ENCODE measurements around the gene DCAF7. TPM values are rescaled to one million over a fixed set of nuclear protein-coding genes. Genes with fewer than 3 reads are reported as not detected.

The DCAF7 gene
- total and polyA plus RNA-seq, 11 donors = 9.9 to 61.8 (median 41.2) TPM

GRCh38 chr17:63563339-63563738 lies 13.1 kb downstream of the DCAF7 start:
- Histone ChIP-seq H3K36me3 (no peaks in the 10 kb centered on the region), H3K4me3 (no peak overlapping the region), H3K9me3 (no peaks in the 10 kb centered on the region), H3K27ac (no peak overlapping the region), H3K4me1 (peaks cover 0 to 19% (median 1%) of the 10 kb centered on the region in 12 donors), H3K27me3 (no peaks in the 10 kb centered on the region)
- ATAC-seq = no peak
- TF ChIP-seq CTCF (IDR thresholded peaks at IDR 0.05) (no peak), POLR2A (IDR thresholded peaks at IDR 0.05) (no peak)
- no peak for DNase-seq
- 98 to 100% (median 99%) methylated on average over 2 of the region's 2 CpGs for WGBS, 4 donors
- intact Hi-C loops (cut with DNase I) = no loop called here

GRCh38 chr17:63564562-63564961 lies 14.3 kb downstream of the DCAF7 start:
- Histone ChIP-seq H3K4me3 (no peak overlapping the region), H3K27ac (no peak overlapping the region), H3K36me3 (peaks cover 0 to 4% (median 0%) of the 10 kb centered on the region in 9 donors), H3K9me3 (no peaks in the 10 kb centered on the region), H3K27me3 (no peaks in the 10 kb centered on the region), H3K4me1 (peaks cover 0 to 19% (median 3%) of the 10 kb centered on the region in 12 donors)
- TF ChIP-seq CTCF (IDR thresholded peaks at IDR 0.05) (no peak), POLR2A (IDR thresholded peaks at IDR 0.05) (no peak)
- ATAC-seq (no peak), DNase-seq (no peak)
- intact Hi-C loops (cut with DNase I) = no loop called here
- WGBS, 4 donors = 93 to 98% (median 95%) methylated on average over 5 of the region's 5 CpGs

GRCh38 chr17:63567229-63567628 lies 17.0 kb downstream of the DCAF7 start:
- no peak for DNase-seq
- Histone ChIP-seq H3K36me3 (peaks cover 0 to 6% (median 0%) of the 10 kb centered on the region in 9 donors), H3K4me1 (peaks cover 0 to 9% (median 0%) of the 10 kb centered on the region in 12 donors), H3K27ac (no peak overlapping the region), H3K27me3 (no peaks in the 10 kb centered on the region), H3K9me3 (no peaks in the 10 kb centered on the region), H3K4me3 (no peak overlapping the region)
- intact Hi-C loops (cut with DNase I) = no loop called here
- no peak for ATAC-seq
- TF ChIP-seq POLR2A (IDR thresholded peaks at IDR 0.05) (no peak), CTCF (IDR thresholded peaks at IDR 0.05) (no peak)
- 83 to 98% (median 92%) methylated on average over 1 of the region's 1 CpG for WGBS, 4 donors

- WGBS, 4 donors = 67 to 76% (median 75%) methylated on average over 8 of the region's 8 CpGs
- Histone ChIP-seq H3K9me3 (no peaks in the 10 kb centered on the region), H3K27ac (no peak overlapping the region), H3K27me3 (no peaks in the 10 kb centered on the region), H3K4me3 (no peak overlapping the region), H3K4me1 (peaks cover 0 to 3% (median 0%) of the 10 kb centered on the region in 12 donors), H3K36me3 (peaks cover 0 to 6% (median 0%) of the 10 kb centered on the region in 9 donors)
- no peak for DNase-seq
- TF ChIP-seq CTCF (IDR thresholded peaks at IDR 0.05) (no peak), POLR2A (IDR thresholded peaks at IDR 0.05) (no peak)
- no peak for ATAC-seq
- intact Hi-C loops (cut with DNase I) = no loop called here
Observed at GRCh38 chr17:63568563-63568962, 18.3 kb downstream of the DCAF7 start.

Data from heart left ventricle (tissue), 16 donors.